Activated CD4-positive, alpha-beta T cell treated with anti-CD3 and anti-CD28 coated beads for 4 hours (primary cell): ENCODE results near the gene SFN.
"Not testable (repeated sequence)": the region's sequence is repeated elsewhere in the genome, so short reads cannot be mapped to it uniquely, and the experiment has no call there.

Experiments used
- DNase-seq, 2 donors: peaks; one replicate each; pipeline ENCODE4 v3.0.0-alpha.2; 2020

The SFN gene

GRCh38 chr1:26862781-26863684 lies at the start of gene SFN:
TSS of gene SFN (plus strand) at chr1:26863149. CDS start at chr1:26863213, 64 bp downstream.
- peak; percentile 46 to 52 for DNase-seq

DNA sequence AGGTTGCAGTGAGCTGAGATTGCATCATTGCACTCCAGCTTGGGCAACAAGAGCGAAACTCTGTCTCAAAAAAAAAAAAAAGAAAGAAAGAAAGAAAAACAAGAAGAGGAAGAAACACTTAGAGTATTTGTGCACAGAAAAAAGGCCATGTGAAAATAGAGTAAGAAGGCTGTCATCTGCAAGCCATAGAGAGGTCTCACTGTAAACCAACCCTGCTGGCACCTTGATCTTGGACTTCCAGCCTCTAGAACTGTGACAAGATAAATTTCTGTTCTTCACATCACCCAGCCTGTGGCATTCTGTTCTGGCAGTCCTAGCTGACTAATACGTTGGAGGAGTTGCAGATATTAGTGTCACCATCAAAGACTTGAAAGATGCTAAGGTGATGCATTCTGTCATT lies 48.6 kb upstream of the SFN start:
- no peak for DNase-seq

- DNase-seq = no peak
These were observed 48.1 kb upstream of the SFN start for GRCh38 chr1:26814893-26815292.

DNA sequence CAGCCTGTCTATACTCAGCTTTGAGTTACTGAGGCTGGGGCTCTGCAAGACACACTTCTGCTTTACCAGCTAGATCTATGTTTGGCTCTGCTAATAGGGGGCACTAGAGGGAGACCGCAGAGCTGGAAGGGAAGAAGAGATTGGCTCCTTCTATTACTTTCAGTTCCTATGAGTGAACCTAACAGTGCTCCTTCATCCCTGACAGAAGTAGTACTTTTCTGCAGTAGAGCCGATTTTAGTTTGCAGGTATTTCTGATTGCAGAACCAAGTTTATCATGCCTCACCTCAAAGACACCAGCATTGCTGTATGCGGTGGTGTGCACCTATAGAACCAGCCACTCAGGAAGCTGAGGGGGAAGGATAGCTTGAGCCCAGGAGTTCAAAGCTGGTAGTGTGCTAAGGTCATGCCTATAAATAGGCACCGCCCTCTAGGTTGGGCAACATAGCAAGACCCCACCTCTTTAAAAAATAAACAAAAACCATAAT lies 42.1 kb upstream of the SFN start:
- peak in 1 of 2 donors; percentile 37 for DNase-seq

DNA sequence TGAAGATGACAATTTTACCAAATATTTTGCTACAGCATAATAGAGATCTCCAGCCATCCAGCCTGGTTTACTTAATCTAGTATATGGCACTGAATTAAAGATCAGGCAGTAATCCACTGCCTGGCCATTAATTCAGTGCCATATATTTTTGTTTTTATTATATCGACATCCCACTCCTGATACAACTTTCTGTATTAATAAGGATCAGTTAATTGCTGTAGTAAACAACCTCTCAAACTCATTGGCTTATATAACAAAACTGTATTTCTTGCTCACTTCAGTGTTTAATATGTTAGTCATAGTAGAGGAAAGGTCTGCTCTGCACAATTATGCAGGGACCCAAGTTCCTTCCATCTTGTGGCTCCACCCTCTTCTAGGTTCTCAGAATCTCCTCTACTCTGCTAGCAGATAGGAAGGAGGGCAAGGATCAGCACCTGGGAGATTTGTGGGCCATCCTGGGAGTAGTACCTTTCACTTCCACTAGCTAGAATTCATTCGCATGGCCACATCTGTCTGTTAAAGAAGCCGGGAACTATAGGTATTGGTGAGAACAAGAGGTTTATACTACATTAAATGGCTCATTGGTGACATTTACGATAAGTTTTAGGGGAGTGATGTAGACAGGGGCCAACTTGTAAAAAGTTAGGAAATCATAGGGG lies 40.1 kb upstream of the SFN start:
- no peak for DNase-seq

DNA sequence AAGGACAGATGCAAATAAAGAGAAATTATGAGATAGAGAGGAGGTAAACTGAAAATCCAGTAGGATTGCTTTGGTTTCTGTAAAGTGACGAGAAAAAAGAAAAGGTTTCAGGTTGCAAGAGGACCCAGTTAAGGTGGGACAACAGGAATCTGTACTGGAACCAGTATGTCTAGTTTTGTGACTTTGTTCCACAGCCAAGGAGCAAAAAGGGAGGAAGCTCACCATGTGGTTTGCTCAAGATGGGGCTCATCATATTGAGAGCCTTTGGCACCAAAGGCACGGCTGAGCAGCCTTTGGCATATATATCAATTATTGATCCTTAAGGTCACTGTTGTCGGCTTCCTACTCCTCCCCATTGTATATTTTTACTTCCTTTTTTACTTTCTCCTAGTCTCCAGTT lies 38.2 kb upstream of the SFN start:
- DNase-seq = no peak

DNA sequence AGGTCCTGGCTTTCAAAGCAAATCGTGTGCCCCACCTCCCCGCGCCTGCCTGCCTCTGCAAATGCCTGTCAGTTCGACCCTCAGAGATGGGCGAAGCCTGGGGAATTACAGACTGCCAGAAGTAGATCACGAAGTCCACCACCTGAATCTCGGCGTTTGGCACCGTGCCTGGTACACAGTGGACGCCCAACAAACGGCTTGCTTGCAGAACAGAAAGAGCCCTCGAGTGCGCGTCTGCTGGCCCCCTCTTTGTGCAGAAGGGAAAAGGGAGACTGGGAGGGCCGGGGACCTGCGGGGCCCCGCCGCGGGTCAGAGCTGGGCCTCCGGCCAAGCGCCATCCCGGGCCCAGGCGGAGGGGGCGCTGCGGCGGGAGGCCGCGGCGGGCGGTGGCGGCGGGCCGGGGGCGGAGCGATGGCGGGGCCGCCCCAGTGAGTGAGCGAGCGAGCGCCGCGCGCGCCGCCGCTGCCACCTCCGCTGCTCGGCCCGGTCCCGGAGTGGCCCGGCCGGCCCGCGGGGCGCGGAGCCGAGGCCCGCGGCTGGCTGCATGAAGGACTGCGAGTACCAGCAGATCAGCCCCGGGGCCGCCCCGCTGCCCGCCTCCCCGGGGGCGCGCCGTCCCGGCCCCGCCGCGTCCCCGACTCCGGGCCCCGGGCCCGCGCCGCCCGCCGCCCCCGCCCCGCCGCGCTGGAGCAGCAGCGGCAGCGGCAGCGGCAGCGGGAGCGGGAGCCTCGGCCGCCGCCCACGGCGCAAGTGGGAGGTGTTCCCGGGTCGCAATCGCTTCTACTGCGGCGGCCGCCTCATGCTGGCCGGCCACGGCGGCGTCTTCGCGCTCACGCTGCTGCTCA lies 36.5 kb upstream of the SFN start, which contains the start of gene ZDHHC18:
Gene ZDHHC18 (plus strand): TSS at position 428 of the 845 bp plus-strand sequence. CDS start 117 bp downstream, at position 545.
- DNase-seq = peak; percentile 62 to 69

- DNase-seq = no peak
These were observed 35.8 kb upstream of the SFN start for GRCh38 chr1:26827106-26827604.

- DNase-seq = no peak
These were observed 35.3 kb upstream of the SFN start for GRCh38 chr1:26827663-26828062.

GRCh38 chr1:26828411-26828991 lies 34.4 kb upstream of the SFN start:
- peak; percentile 36 to 45 for DNase-seq

- DNase-seq = no peak
These were observed 33.6 kb upstream of the SFN start for GRCh38 chr1:26829184-26829911.

DNA sequence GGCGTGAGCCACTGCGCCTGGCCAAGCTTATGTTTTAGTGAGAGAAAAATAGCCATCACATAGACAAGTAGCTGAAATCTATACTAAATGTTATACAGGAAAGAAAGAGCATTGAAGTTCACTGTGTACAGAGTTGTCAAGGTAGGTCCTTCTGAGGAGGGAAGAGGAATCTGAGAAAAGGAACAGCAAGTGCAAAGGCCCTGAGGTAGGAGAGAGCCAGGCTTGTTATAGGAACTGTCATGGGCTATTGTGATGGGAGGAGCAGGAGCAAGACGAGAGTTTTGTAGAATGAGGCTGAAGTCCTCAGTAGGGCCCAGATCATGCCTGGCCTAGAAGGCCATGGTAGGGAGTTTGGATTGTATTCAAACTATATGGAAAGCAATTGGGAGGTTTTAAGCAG lies 31.9 kb upstream of the SFN start:
- no peak for DNase-seq

DNA sequence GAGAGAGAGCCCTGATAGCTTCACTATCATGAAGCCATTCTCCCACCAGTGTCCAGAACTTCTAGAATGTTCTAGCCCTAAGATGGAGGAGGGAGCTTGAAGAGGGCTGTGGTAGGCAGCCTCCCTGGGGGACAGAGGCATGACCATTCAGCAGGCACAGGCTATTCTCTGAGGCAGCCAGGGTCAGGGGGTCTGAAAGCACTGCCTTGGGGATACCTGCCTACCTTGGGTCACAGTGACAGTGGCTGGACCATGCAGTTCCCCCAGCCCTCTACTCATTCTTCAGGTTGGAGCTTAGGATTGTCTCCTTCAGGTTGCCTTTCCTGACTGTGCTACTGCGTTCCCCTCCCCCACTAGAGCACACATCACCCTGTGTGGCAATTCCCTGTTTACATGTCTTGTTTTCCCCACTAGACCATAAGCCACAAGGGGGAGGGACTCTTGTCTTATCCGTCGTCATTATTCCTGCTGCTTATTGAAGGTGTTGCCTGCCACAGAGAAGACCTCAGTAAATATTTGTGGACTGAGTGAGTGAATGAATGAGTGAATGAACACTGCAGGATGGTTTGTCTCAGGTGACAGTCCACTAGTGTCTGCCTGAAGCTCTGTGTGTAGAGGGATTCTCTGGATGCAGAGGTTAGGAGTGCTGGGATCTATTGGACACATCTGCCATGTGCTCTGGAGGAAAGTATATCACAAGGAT lies 31.3 kb upstream of the SFN start:
- no peak for DNase-seq

- DNase-seq = no peak
These were observed 30.5 kb upstream of the SFN start for GRCh38 chr1:26832249-26832960.

DNA sequence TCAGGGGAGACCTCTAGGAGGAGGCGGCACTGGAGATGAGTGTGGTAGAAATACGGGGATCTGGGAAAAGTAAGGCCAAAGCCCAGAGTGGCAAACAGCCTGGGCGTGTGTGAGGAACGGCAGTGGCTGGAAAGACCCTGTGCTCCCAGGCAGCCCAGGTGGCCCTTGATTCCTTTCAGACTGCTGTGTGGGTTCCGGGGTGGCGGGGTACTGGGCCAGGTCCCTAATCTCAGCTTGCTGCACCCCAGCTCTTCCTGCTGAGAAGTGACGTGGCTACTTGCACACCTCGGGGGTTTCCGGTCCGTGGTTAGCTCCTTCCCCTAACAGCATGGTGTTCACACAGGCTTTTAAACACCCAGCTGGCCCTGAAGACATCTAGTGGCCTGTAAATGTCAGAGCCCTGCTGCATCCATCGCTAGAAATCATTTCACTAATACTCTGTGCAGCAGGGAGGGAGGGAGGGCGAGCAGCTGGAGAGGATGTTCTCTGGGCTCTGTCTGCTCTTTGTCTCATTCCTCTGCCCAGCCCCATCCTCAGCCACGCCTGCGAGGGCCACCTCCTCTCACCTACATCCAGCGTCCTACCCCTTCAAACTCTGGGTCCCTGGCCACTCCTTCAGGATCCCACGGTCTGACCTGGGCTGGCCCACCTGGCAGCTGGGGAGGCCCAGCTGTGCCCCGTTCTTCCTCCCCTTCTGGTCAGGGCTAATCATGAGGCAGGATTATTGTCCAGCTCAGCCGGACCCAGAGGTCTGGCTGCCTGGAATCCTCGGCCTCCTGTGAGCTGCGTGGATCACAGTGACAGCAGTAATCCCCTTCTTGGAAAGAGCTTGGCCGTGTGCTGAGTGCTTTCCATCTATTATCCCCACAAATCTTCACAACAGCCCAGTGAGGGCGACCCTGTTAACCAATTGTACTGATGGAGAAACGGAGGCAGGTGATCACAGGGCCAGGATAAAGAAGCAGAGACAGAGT lies 29.2 kb upstream of the SFN start:
- peak; percentile 84 to 89 for DNase-seq

DNA sequence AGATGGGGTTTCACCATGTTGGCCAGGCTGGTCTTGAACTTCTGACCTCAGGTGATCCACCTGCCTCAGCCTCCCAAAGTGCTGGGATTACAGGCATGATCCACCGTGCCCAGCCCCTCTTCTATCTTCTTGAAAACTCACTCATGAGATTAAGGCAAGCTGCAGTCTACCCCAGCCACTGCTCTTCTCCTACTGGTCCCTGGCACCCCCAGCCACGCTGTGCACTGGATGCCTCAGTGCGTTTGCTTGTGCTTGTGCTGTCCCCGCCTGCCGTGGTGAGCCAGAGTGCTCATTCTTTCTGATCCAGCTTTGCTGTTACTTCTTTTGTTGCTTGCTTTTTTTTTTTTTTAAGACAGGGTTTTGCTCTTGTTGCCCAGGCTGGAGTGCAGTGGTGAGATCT lies 25.3 kb upstream of the SFN start:
- DNase-seq = not testable (repeated sequence)

- DNase-seq = peak; percentile 43 to 56
These were observed 24.2 kb upstream of the SFN start for GRCh38 chr1:26838474-26839338.

DNA sequence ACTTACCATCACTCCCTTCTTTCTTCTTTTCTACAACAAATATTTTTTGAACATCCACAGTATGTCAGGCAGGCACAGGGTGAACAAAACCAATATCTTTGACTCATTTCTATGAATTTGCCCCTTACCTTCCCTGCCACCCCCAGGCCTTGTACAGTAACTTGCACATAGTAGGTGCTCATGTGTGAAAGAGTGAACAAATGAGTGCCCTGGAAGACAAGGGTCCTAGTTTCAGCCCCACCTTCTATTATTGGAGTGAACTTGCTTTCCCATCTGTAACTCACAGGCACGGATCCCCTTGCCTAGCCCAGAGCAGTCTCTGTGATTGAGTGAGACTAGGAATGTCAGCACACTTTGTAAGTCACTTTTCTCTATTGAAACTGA lies 23.6 kb upstream of the SFN start:
- no peak for DNase-seq
